IPS DF 4.7 (cell line): ENCODE data around the gene MINDY1.

Source experiments
- DNase-seq: peaks from one replicate; pipeline ENCODE4 v3.0.0-alpha.2; 2013; ENCODE audit warnings: low spot score; ENCODE audit errors: extremely low read depth

The MINDY1 gene

DNA sequence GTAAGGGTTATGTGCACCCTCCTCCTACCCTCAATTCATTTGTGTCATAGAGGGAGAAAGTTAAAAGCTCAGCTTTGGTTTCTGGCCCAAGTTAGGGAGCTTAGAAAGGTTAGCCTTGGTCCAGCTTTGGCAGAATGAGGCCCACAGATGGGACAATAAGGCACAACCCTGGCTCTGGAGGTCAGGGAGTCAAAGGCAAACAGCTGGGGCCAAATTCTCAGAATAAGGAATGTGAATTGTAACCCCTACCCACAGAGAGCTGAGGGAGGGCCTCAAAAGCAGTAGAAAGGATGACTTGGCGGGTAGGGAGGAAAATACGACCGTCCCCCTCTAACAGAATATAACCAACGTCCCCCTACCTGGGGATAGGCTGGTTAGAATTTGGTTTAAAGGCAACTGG is 41.1 kb downstream of the MINDY1 start:
- DNase-seq = no peak

DNA sequence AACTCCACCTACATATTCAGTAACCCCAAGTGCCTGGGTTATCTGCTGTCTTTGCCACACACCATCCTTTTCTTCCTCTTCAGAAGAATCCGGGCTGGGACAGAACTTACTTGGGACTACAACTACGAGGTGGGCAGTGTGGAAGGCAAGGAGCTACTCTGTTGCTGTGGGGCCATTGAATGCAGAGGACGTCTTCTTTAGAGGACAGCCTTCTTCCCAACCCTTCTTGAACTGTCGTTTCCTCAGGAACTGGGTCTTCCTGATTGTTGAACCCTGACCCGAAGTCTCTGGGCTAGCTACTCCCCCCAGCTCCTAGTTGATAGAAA is 42.6 kb downstream of the MINDY1 start:
- no peak for DNase-seq

DNA sequence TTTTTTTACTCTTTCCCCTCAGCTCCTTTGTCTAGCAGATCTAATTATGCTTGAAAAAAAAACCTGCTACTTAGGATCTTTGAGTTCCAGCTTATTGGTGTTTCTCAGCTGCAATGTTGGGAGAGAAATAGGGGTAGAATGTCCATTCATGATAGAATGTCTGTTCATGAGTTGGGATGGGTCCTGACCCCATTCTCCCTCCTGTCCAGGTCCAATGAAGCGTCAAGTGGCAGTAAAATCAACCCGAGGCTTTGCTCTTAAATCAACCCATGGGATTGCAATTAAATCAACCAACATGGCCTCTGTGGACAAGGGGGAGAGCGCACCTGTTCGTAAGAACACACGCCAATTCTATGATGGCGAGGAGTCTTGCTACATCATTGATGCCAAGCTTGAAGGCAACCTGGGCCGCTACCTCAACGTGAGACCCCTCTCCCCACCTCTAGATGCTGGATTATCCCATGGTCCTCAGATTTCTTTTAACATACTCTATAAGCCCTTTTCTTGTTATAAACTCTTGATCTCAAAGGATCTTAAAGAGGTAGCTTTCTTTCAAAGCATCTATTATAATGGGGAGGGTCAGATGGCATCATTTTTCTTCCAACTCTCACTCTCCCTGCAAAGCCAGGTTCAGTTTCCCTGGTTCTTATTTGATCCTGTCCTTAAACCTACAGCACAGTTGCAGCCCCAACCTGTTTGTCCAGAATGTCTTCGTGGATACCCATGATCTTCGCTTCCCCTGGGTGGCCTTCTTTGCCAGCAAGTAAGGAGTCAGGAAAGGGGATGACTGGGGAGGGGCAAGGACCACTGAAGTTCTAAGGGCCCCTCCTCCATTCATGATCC is 43.2 kb downstream of the MINDY1 start:
- no peak for DNase-seq

DNA sequence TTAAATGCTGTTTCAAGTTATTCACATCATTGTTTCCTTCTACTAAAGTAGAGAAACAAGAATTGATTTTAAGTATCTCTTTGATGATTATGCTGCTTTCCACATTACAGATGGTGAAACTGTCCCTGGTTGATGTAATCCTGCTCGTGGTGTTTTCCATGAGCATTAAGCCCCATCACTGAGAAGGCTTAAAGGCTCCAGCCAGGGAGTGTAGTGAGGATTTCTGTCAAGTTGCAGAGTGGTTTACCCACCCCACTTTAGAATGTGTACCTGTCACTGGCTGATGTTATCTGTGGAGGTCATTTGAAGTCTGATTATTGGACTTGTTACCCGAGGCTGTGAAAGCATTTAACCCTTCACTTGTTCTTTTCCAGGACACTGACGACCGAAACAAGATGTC is 44.9 kb downstream of the MINDY1 start:
- DNase-seq = no peak

DNA sequence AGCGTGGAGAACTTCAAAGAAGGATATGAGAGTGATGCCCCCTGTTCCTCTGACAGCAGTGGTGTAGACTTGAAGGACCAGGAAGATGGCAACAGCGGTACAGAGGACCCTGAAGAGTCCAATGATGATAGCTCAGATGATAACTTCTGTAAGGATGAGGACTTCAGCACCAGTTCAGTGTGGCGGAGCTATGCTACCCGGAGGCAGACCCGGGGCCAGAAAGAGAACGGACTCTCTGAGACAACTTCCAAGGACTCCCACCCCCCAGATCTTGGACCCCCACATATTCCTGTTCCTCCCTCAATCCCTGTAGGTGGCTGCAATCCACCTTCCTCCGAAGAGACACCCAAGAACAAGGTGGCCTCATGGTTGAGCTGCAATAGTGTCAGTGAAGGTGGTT is 46.1 kb downstream of the MINDY1 start:
- no peak for DNase-seq

DNA sequence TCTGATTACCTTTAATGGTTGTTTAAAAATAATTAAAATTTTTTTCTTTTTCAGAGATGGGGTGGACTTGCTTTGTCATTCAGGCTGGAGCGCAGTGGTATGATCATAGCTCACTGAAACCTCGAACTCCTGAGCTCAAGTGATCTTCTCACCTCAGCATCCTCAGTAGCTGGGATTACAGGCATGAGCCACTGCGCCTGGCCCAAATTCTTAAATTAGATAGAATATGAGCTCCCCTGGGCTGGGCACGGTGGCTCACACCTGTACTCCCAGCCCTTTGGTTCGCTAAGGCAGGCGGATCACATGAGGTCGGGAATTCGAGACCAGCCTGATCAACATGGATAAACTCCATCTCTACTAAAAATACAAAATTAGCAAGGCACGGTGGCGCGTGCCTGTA is 49.0 kb downstream of the MINDY1 start:
- no peak for DNase-seq

DNA sequence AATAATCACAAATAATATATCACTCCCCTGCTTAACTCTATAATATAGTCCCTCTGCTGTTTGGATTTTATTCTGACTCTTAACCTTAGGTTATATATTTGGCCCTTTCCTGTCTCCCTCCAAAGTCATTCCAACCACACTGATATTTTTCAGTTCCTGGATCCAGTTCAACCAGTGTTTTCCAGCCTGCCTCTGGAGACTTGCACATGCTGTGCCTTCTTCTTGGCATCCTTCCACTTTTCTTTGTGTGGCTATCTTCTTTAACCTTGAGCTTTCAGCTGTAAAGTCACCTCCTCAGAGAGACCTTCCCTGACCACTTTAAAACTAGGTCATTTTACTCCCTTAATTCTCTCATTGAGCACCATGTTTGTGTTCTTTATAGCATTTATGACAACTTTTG is 51.4 kb downstream of the MINDY1 start:
- no peak for DNase-seq

DNA sequence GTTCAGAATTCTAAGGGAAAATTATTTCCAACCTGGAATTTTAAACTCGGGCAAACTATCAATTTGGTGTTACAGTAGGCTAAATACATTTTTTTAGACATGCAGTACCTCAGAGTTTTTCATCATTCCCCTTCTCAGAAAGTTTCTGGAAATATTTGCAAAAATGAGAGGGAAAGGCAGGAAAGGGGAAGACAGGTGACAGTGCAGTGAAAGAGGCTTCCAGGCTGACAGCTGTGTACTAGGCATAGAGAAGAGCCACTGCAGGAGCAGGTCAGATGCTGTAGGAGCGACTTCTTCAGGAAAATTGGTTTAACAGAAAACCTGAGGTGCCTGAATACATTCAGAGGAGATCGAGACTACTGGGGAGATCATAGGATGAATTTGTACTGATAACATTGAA is 52.0 kb downstream of the MINDY1 start:
- no peak for DNase-seq
